MM.1S (cell line): Measurements from ENCODE around the gene ARHGAP42.

Experiments
- DNase-seq: peaks from one replicate; pipeline ENCODE4 v3.0.0-alpha.2; 2015
- H2AFZ ChIP-seq: fragments of 300-600 bp; sonication (generic); 2 replicates; pipeline ENCODE4 v1.6.0; 2016; ENCODE audit warnings: antibody characterized with exemption, low read length
- H3F3A ChIP-seq: fragments of 300-600 bp; sonication (generic); 2 replicates; pipeline ENCODE4 v1.6.1; 2016; ENCODE audit warnings: mild to moderate bottlenecking, antibody characterized with exemption, low read length, moderate library complexity, mixed read lengths; ENCODE audit not compliant: insufficient read depth
- H3K27ac ChIP-seq: fragments of 300-600 bp; sonication (generic); 2 replicates; pipeline ENCODE4 v1.5.1; 2016; ENCODE audit warnings: mild to moderate bottlenecking, low read length
- H3K27me3 ChIP-seq: fragments of 300-600 bp; sonication (generic); replicated peaks from 2 replicates; pipeline ENCODE4 v1.6.0; 2016; ENCODE audit warnings: low read length; ENCODE audit not compliant: insufficient read depth
- H3K36me3 ChIP-seq: fragments of 300-600 bp; sonication (generic); replicated peaks from 2 replicates; pipeline ENCODE4 v1.6.1; 2016; ENCODE audit warnings: mild to moderate bottlenecking, low read length, mixed read lengths; ENCODE audit not compliant: insufficient read depth
- H3K4me1 ChIP-seq: fragments of 300-600 bp; sonication (generic); 2 replicates; pipeline ENCODE4 v1.6.1; 2016; ENCODE audit warnings: low read length, mixed read lengths
- H3K4me2 ChIP-seq: fragments of 300-600 bp; sonication (generic); 2 replicates; pipeline ENCODE4 v1.6.0; 2016; ENCODE audit warnings: low read depth, low read length
- H3K4me3 ChIP-seq: fragments of 300-600 bp; sonication (generic); 2 replicates; pipeline ENCODE4 v1.5.1; 2016; ENCODE audit warnings: low read length, mixed read lengths
- H3K79me2 ChIP-seq: fragments of 300-600 bp; sonication (generic); 2 replicates; pipeline ENCODE4 v1.6.1; 2016; ENCODE audit warnings: mixed run types, low read length, mixed read lengths
- H3K9ac ChIP-seq: fragments of 300-600 bp; sonication (generic); 2 replicates; pipeline ENCODE4 v1.6.1; 2016; ENCODE audit warnings: low read length, mixed read lengths
- H3K9me2 ChIP-seq: fragments of 300-600 bp; sonication (generic); replicated peaks from 2 replicates; pipeline ENCODE4 v1.6.1; 2016; ENCODE audit warnings: mild to moderate bottlenecking, low read length, mixed read lengths; ENCODE audit not compliant: insufficient read depth
- H3K9me3 ChIP-seq: fragments of 300-600 bp; sonication (generic); replicated peaks from 2 replicates; pipeline ENCODE4 v1.6.1; 2016; ENCODE audit warnings: mild to moderate bottlenecking, low read length, mixed read lengths; ENCODE audit not compliant: insufficient read depth
- H4K20me1 ChIP-seq: fragments of 300-600 bp; sonication (generic); 2 replicates; pipeline ENCODE4 v1.6.1; 2016; ENCODE audit warnings: mild to moderate bottlenecking, low read length, moderate library complexity, mixed read lengths; ENCODE audit not compliant: insufficient read depth
- CTCF ChIP-seq: fragments of 300-600 bp; sonication (generic); IDR thresholded peaks from 2 replicates; pipeline ENCODE4 v1.5.1; 2016; ENCODE audit warnings: antibody characterized with exemption, low read length, mixed read lengths
- EZH2 ChIP-seq: fragments of 300-600 bp; sonication (generic); optimal IDR thresholded peaks from 2 replicates; pipeline ENCODE3; 2017; ENCODE audit warnings: low read depth, mild to moderate bottlenecking, antibody characterized with exemption, low read length, mixed read lengths
- EZH2phosphoT487 ChIP-seq: fragments of 300-600 bp; sonication (generic); IDR thresholded peaks from 2 replicates; pipeline ENCODE4 v1.6.1; 2018; ENCODE audit warnings: antibody characterized with exemption, low read length

ARHGAP42 gene

GRCh38 chr11:100923555-100923954 is 236.5 kb downstream of the ARHGAP42 start:
- Histone ChIP-seq H3K4me2 (no peak overlapping the region), H3K9me3 (no peaks in the 10 kb centered on the region), H3K27ac (no peak overlapping the region), H3F3A (no peaks in the 10 kb centered on the region), H2AFZ (no peak overlapping the region), H3K4me3 (no peak overlapping the region), H3K27me3 (no peaks in the 10 kb centered on the region), H3K9me2 (no peaks in the 10 kb centered on the region), H3K4me1 (no peaks in the 10 kb centered on the region), H3K9ac (no peak overlapping the region), H3K36me3 (no peaks in the 10 kb centered on the region), H3K79me2 (no peaks in the 10 kb centered on the region), H4K20me1 (no peaks in the 10 kb centered on the region)
- TF ChIP-seq CTCF (no peak), EZH2phosphoT487 (no peak), EZH2 (no peak)
- no peak for DNase-seq

- Histone ChIP-seq H3K79me2 (no peaks in the 10 kb centered on the region), H3K27me3 (no peaks in the 10 kb centered on the region), H2AFZ (no peak overlapping the region), H3K9me3 (no peaks in the 10 kb centered on the region), H4K20me1 (no peaks in the 10 kb centered on the region), H3F3A (no peaks in the 10 kb centered on the region), H3K4me2 (no peak overlapping the region), H3K4me3 (no peak overlapping the region), H3K9ac (no peak overlapping the region), H3K9me2 (no peaks in the 10 kb centered on the region), H3K27ac (no peak overlapping the region), H3K36me3 (no peaks in the 10 kb centered on the region), H3K4me1 (peaks cover 11% of the 10 kb centered on the region)
- TF ChIP-seq EZH2phosphoT487 = no peak
- TF ChIP-seq EZH2 = no peak
- TF ChIP-seq CTCF = no peak
- no peak for DNase-seq
Measured at GRCh38 chr11:100925935-100926334, 238.8 kb downstream of the ARHGAP42 start.

GRCh38 chr11:100927579-100927978 is 240.5 kb downstream of the ARHGAP42 start:
- no peak for DNase-seq
- Histone ChIP-seq H2AFZ (no peak overlapping the region), H3K4me2 (no peak overlapping the region), H3K4me3 (no peak overlapping the region), H3K9me2 (no peaks in the 10 kb centered on the region), H3K27ac (no peak overlapping the region), H3K9ac (no peak overlapping the region), H3F3A (no peaks in the 10 kb centered on the region), H3K9me3 (no peaks in the 10 kb centered on the region), H4K20me1 (no peaks in the 10 kb centered on the region), H3K79me2 (no peaks in the 10 kb centered on the region), H3K36me3 (no peaks in the 10 kb centered on the region), H3K27me3 (no peaks in the 10 kb centered on the region), H3K4me1 (peaks cover 11% of the 10 kb centered on the region)
- TF ChIP-seq EZH2phosphoT487 = no peak
- TF ChIP-seq CTCF = no peak
- TF ChIP-seq EZH2 = no peak
